Naive thymus-derived CD8-positive, alpha-beta T cell (primary cell): ENCODE data around the gene C3orf80. TPM values are rescaled to one million over a fixed set of nuclear protein-coding genes. Genes with fewer than 3 reads are reported as not detected.
"Not testable (repeated sequence)": the region's sequence is repeated elsewhere in the genome, so short reads cannot be mapped to it uniquely, and the experiment has no call there.

Source experiments
- ATAC-seq, 2 donors: fragments of 150-1000 bp; cut with Tn5 transposase in 1 of 2; sonication (Bioruptor Pico), chemical (Tn5 transposase) in 1 of 2; 1 replicate in 1 of 2; 2 replicates in 1 of 2; pipeline ENCODE4 v1.10.0; 2021; ENCODE audit warnings: mild to moderate bottlenecking in 2 of 2, moderate library complexity in 2 of 2
- POLR2A ChIA-PET: fragments of 350-600 bp; sonication (Branson Sonifier 250); formaldehyde crosslinking; loops from one replicate; lab custom pipeline; 2021; ENCODE audit warnings: antibody characterized with exemption; lab: Charles Lee
- DNase-seq, 10 donors: peaks; one replicate each; pipeline versions ENCODE4 v3.0.0 to v3.0.0-alpha.2; 2020 to 2022
- H3K27ac Mint-ChIP-seq, 10 donors: one replicate each; pipeline ENCODE4 v1.8.0; 2020 to 2022; ENCODE audit warnings: mild to moderate bottlenecking in 10 of 10, mixed read lengths in 10 of 10, moderate library complexity in 4 of 10, inconsistent platforms in 1 of 10
- H3K27me3 Mint-ChIP-seq, 5 donors: one replicate each; pipeline ENCODE4 v1.8.0; 2021 to 2022; ENCODE audit warnings: mixed read lengths in 5 of 5
- H3K36me3 Mint-ChIP-seq, 3 donors: one replicate each; pipeline ENCODE4 v1.8.0; 2020 to 2022; ENCODE audit warnings: mixed read lengths in 3 of 3, mild to moderate bottlenecking in 2 of 3, inconsistent platforms in 1 of 3
- H3K4me1 Mint-ChIP-seq, 4 donors: one replicate each; pipeline ENCODE4 v1.8.0; 2021 to 2022; ENCODE audit warnings: mixed read lengths in 4 of 4
- H3K4me3 Mint-ChIP-seq, 10 donors: one replicate each; pipeline ENCODE4 v1.8.0; 2020 to 2022; ENCODE audit warnings: mild to moderate bottlenecking in 10 of 10, mixed read lengths in 10 of 10, moderate library complexity in 6 of 10, inconsistent platforms in 1 of 10
- H3K9me3 Mint-ChIP-seq, 9 donors: one replicate each; pipeline ENCODE4 v1.8.0; 2020 to 2022; ENCODE audit warnings: mixed read lengths in 9 of 9, mild to moderate bottlenecking in 3 of 9, inconsistent platforms in 1 of 9, moderate library complexity in 1 of 9
- polyA plus RNA-seq, 3 donors: library from polyadenylated mRNA; unstranded; fragments of 300-500 nt; fragmentation: Illumina TruSeq; gene quantifications; one replicate each; pipeline ENCODE4 v1.2.3, GENCODE V29; 2021
- total RNA-seq, 8 experiments: library from RNA in 2 of 8; stranded (reverse) in 2 of 8; gene quantifications; one replicate each; pipeline ENCODE4 v1.2.3 and lab custom pipeline; 2021 to 2026

The C3orf80 gene
- total and polyA plus RNA-seq, 5 experiments from 2014 or later: not detected

GRCh38 chr3:160220038-160220437 lies 5.2 kb upstream of the C3orf80 start:
- Mint-ChIP-seq H3K9me3 (no peaks in the 10 kb centered on the region), H3K27ac (no peak overlapping the region), H3K4me1 (peaks cover 4 to 13% (median 13%) of the 10 kb centered on the region in 4 donors), H3K36me3 (peaks cover 0 to 2% (median 0%) of the 10 kb centered on the region in 3 donors), H3K4me3 (no peak overlapping the region), H3K27me3 (peaks cover 41 to 74% (median 49%) of the 10 kb centered on the region in 5 donors)
- no peak for ATAC-seq
- POLR2A ChIA-PET: interaction anchor here (0.6 kb wide), 1 partner anchor 173 kb away, joined by 3 read pairs; no protein-coding TSS in a partner anchor
- DNase-seq: no peak

- Mint-ChIP-seq H3K27me3 (peaks cover 41 to 73% (median 47%) of the 10 kb centered on the region in 5 donors), H3K4me1 (peaks cover 4 to 14% (median 13%) of the 10 kb centered on the region in 4 donors), H3K27ac (no peak overlapping the region), H3K36me3 (peaks cover 0 to 2% (median 0%) of the 10 kb centered on the region in 3 donors), H3K4me3 (no peak overlapping the region), H3K9me3 (no peaks in the 10 kb centered on the region)
- POLR2A ChIA-PET: no interaction called here
- DNase-seq: no peak
- ATAC-seq: no peak
Observed at GRCh38 chr3:160221019-160221418, 4.2 kb upstream of the C3orf80 start.

GRCh38 chr3:160224256-160224655 lies 966 bp upstream of the C3orf80 start:
- Mint-ChIP-seq H3K36me3 (peaks cover 0 to 2% (median 2%) of the 10 kb centered on the region in 3 donors), H3K27ac (peak overlapping the region in 1 of 10 donors; percentile 25), H3K4me3 (peak overlapping the region in 9 of 10 donors; percentile 65 to 88 (median 80)), H3K27me3 (peaks cover 38 to 61% (median 50%) of the 10 kb centered on the region in 5 donors), H3K9me3 (no peaks in the 10 kb centered on the region), H3K4me1 (peaks cover 8 to 22% (median 20%) of the 10 kb centered on the region in 4 donors)
- ATAC-seq: peak in 1 of 2 donors; percentile 29
- peak in 1 of 10 donors; percentile 6 for DNase-seq
- POLR2A ChIA-PET: no interaction called here

- no peaks in the 10 kb centered on the region for H3K9me3 Mint-ChIP-seq
- H3K4me3 Mint-ChIP-seq: peak overlapping the region; percentile 65 to 88 (median 80)
- DNase-seq (no peak), ATAC-seq (no peak)
- H3K36me3 Mint-ChIP-seq: peaks cover 0 to 2% (median 2%) of the 10 kb centered on the region in 3 donors
- H3K27me3 Mint-ChIP-seq: peaks cover 35 to 56% (median 45%) of the 10 kb centered on the region in 5 donors
- H3K27ac Mint-ChIP-seq: no peak overlapping the region
- H3K4me1 Mint-ChIP-seq: peaks cover 8 to 22% (median 20%) of the 10 kb centered on the region in 4 donors
- POLR2A ChIA-PET: no interaction called here
Observed at GRCh38 chr3:160224811-160225175, 429 bp upstream of the C3orf80 start.

GRCh38 chr3:160226026-160226907 lies 1.0 kb downstream of the C3orf80 start:
- H3K36me3 Mint-ChIP-seq: peaks cover 0 to 2% (median 2%) of the 10 kb centered on the region in 3 donors
- H3K9me3 Mint-ChIP-seq: no peaks in the 10 kb centered on the region
- no peak overlapping the region for H3K27ac Mint-ChIP-seq
- ATAC-seq: peak; percentile 15 to 45
- DNase-seq: peak in 2 of 10 donors; percentile 14 to 25
- H3K4me1 Mint-ChIP-seq: peaks cover 8 to 22% (median 20%) of the 10 kb centered on the region in 4 donors
- H3K4me3 Mint-ChIP-seq: peak overlapping the region; percentile 68 to 91 (median 86)
- peaks cover 36 to 53% (median 52%) of the 10 kb centered on the region in 5 donors for H3K27me3 Mint-ChIP-seq
- POLR2A ChIA-PET: no interaction called here

GRCh38 chr3:160227419-160227818 lies 2.2 kb downstream of the C3orf80 start:
- peaks cover 11 to 22% (median 20%) of the 10 kb centered on the region in 4 donors for H3K4me1 Mint-ChIP-seq
- H3K9me3 Mint-ChIP-seq: no peaks in the 10 kb centered on the region
- H3K27ac Mint-ChIP-seq: no peak overlapping the region
- H3K36me3 Mint-ChIP-seq: peaks cover 0 to 2% (median 2%) of the 10 kb centered on the region in 3 donors
- H3K4me3 Mint-ChIP-seq: peak overlapping the region in 1 of 10 donors; percentile 44
- POLR2A ChIA-PET: no interaction called here
- no peak for DNase-seq
- ATAC-seq: no peak
- peaks cover 38 to 55% (median 53%) of the 10 kb centered on the region in 5 donors for H3K27me3 Mint-ChIP-seq

GRCh38 chr3:160232014-160232413 lies 6.8 kb downstream of the C3orf80 start:
- Mint-ChIP-seq H3K4me3 (no peak overlapping the region), H3K36me3 (peaks cover 0 to 4% (median 0%) of the 10 kb centered on the region in 3 donors), H3K9me3 (no peaks in the 10 kb centered on the region), H3K27me3 (peaks cover 21 to 33% (median 30%) of the 10 kb centered on the region in 5 donors), H3K4me1 (peaks cover 0 to 3% (median 0%) of the 10 kb centered on the region in 4 donors), H3K27ac (no peak overlapping the region)
- POLR2A ChIA-PET: no interaction called here
- ATAC-seq (no peak), DNase-seq (no peak)

GRCh38 chr3:160240719-160241118 lies 15.5 kb downstream of the C3orf80 start:
- H3K9me3 Mint-ChIP-seq: peaks cover 0 to 19% (median 3%) of the 10 kb centered on the region in 9 donors
- H3K36me3 Mint-ChIP-seq, ATAC-seq, POLR2A ChIA-PET, H3K27ac Mint-ChIP-seq, H3K4me3 Mint-ChIP-seq, H3K4me1 Mint-ChIP-seq, DNase-seq: not testable (repeated sequence)
- peaks cover 9 to 34% (median 19%) of the 10 kb centered on the region in 5 donors for H3K27me3 Mint-ChIP-seq

GRCh38 chr3:160245261-160245800 lies 20.1 kb downstream of the C3orf80 start:
- Mint-ChIP-seq H3K27me3 (peaks cover 4 to 18% (median 9%) of the 10 kb centered on the region in 5 donors), H3K27ac (no peak overlapping the region), H3K4me3 (no peak overlapping the region), H3K36me3 (peaks cover 0 to 2% (median 0%) of the 10 kb centered on the region in 3 donors), H3K9me3 (peaks cover 0 to 19% (median 3%) of the 10 kb centered on the region in 9 donors), H3K4me1 (no peaks in the 10 kb centered on the region)
- POLR2A ChIA-PET: no interaction called here
- no peak for ATAC-seq
- no peak for DNase-seq

GRCh38 chr3:160247766-160248165 lies 22.5 kb downstream of the C3orf80 start:
- POLR2A ChIA-PET: no interaction called here
- no peaks in the 10 kb centered on the region for H3K4me1 Mint-ChIP-seq
- H3K27ac Mint-ChIP-seq: no peak overlapping the region
- ATAC-seq: no peak
- no peak overlapping the region for H3K4me3 Mint-ChIP-seq
- peaks cover 0 to 1% (median 0%) of the 10 kb centered on the region in 3 donors for H3K36me3 Mint-ChIP-seq
- peaks cover 0 to 18% (median 3%) of the 10 kb centered on the region in 9 donors for H3K9me3 Mint-ChIP-seq
- H3K27me3 Mint-ChIP-seq: peaks cover 0 to 4% (median 0%) of the 10 kb centered on the region in 5 donors
- DNase-seq: no peak

- DNase-seq (no peak), ATAC-seq (no peak)
- POLR2A ChIA-PET: no interaction called here
- Mint-ChIP-seq H3K36me3 (peaks cover 0 to 10% (median 9%) of the 10 kb centered on the region in 3 donors), H3K4me3 (no peak overlapping the region), H3K27ac (no peak overlapping the region), H3K27me3 (peaks cover 0 to 2% (median 0%) of the 10 kb centered on the region in 5 donors), H3K9me3 (no peaks in the 10 kb centered on the region), H3K4me1 (peaks cover 0 to 2% (median 0%) of the 10 kb centered on the region in 4 donors)
Observed at GRCh38 chr3:160253298-160253697, 28.1 kb downstream of the C3orf80 start.

GRCh38 chr3:160257606-160258005 lies 32.4 kb downstream of the C3orf80 start:
- no peaks in the 10 kb centered on the region for H3K27me3 Mint-ChIP-seq
- peaks cover 0 to 4% (median 4%) of the 10 kb centered on the region in 4 donors for H3K4me1 Mint-ChIP-seq
- ATAC-seq (no peak), DNase-seq (no peak)
- H3K36me3 Mint-ChIP-seq: peaks cover 0 to 31% (median 27%) of the 10 kb centered on the region in 3 donors
- POLR2A ChIA-PET: no interaction called here
- H3K4me3 Mint-ChIP-seq: no peak overlapping the region
- H3K9me3 Mint-ChIP-seq: no peaks in the 10 kb centered on the region
- no peak overlapping the region for H3K27ac Mint-ChIP-seq
